Pericardium fibroblast (primary cell): Measurements from ENCODE around the gene TMCC2. TPM values are rescaled to one million over a fixed set of nuclear protein-coding genes. Genes with fewer than 3 reads are reported as not detected.

Experiments
- total RNA-seq: library from RNA; depleted of rRNA; stranded (reverse); fragments of >200 nt; gene quantifications from 2 replicates; pipeline ENCODE4 v1.2.3, GENCODE V29; 2015

TMCC2 gene
- 1.4 and 2.7 TPM in 2 replicates for total RNA-seq

GRCh38 chr1:205227584-205228013 lies at the start of gene TMCC2:
TMCC2 (plus strand) TSS chr1:205227946; CDS start chr1:205228565, 619 bp downstream.

GRCh38 chr1:205211169-205211838 lies 16.4 kb upstream of the TMCC2 start, which contains the start of gene DSTYK:
DSTYK (minus strand) TSS chr1:205211702; CDS start chr1:205211535, 167 bp downstream.

GRCh38 chr1:205321162-205321958 lies 93.6 kb downstream of the TMCC2 start, which contains the start of gene NUAK2:
NUAK2 (minus strand) TSS chr1:205321745; CDS start chr1:205321628, 117 bp downstream.

Other genes with a start within 250 kb of the TMCC2 start
- gene CNTN2, start 184.7 kb upstream of the TMCC2 start, total RNA-seq: under 0.01 and 0.09 TPM in 2 replicates
- gene TMEM81, start 143.5 kb upstream of the TMCC2 start, total RNA-seq: 0.77 and 2.3 TPM in 2 replicates
- gene RBBP5, start 106.0 kb upstream of the TMCC2 start, total RNA-seq: 8.3 and 8.8 TPM in 2 replicates
- 6.5 and 9.9 TPM in 2 replicates for gene DSTYK, start 16.2 kb upstream of the TMCC2 start, total RNA-seq
- gene NUAK2, start 93.8 kb downstream of the TMCC2 start, total RNA-seq: 1.9 and 4.6 TPM in 2 replicates
- 0.12 and 0.34 TPM in 2 replicates for gene KLHDC8A, start 129.0 kb downstream of the TMCC2 start, total RNA-seq
- not detected in 2 replicates for gene LEMD1, start 194.1 kb downstream of the TMCC2 start, total RNA-seq
- not detected in 2 replicates for gene BLACAT1, start 228.1 kb downstream of the TMCC2 start, total RNA-seq